K562 (cell line): ENCODE results near the gene PTX3. TPM values are rescaled to one million over a fixed set of nuclear protein-coding genes. Genes with fewer than 3 reads are reported as not detected.

Experiments used
- ATAC-seq: fragments of 200-7000 bp; cut with Tn5 transposase; 3 replicates; pipeline ENCODE4 v1.9.1; 2020; ENCODE audit warnings: moderate library complexity
- BruUV-seq: library from RNA; stranded (reverse); fragments of 400-500 nt; replicated peaks from 2 replicates; lab custom pipeline; 2021; lab: Mats Ljungman, UMichigan
- CTCF ChIA-PET: fragments of 300-600 bp; formaldehyde crosslinking; extraction: SDS; loops from one replicate; lab custom pipeline; 2021; ENCODE audit warnings: low intra/inter-chr PET ratio; lab: Yijun Ruan, JAX
- POLR2A ChIA-PET: fragments of 300-600, 350-650 bp; sonication (Branson Sonifier 250); formaldehyde crosslinking; extraction: SDS; loops from one replicate; lab custom pipeline; 2021; ENCODE audit warnings: antibody characterized with exemption, inconsistent platforms; lab: Yijun Ruan, JAX
- DNase-seq, 4 experiments: peaks; one replicate each; pipeline versions ENCODE4 v3.0.0 to v3.0.0-alpha.2; 2011 to 2018; ENCODE audit warnings: low spot score in 3 of 4, mixed read lengths in 3 of 4; ENCODE audit errors: extremely low read depth in 1 of 4
- FAIRE-seq: peaks from 2 replicates; lab custom pipeline; 2011; peaks lifted over from hg19 to GRCh38; lab: Jason Lieb, UNC
- H2AFZ ChIP-seq: 2 replicates; pipeline ENCODE4 v1.6.0; 2011; ENCODE audit warnings: low read depth, low read length, control low read depth, inconsistent platforms
- H3K27ac ChIP-seq: fragments of 200-600 bp; 3 replicates; pipeline ENCODE4 v1.8.0; 2011; ENCODE audit warnings: low read depth, mild to moderate bottlenecking, control low read depth, inconsistent platforms, low read length, moderate library complexity, mixed read lengths; ENCODE audit errors: extremely low read depth
- H3K27me3 ChIP-seq, 2 experiments: fragments of 300-600 bp in 1 of 2; 2 replicates in 1 of 2; 3 replicates in 1 of 2; pipeline versions ENCODE4 v1.6.0 to v1.8.0; 2011; ENCODE audit warnings: inconsistent platforms in 2 of 2, low read length in 2 of 2, mild to moderate bottlenecking in 1 of 2, mixed read lengths in 1 of 2, moderate library complexity in 1 of 2; ENCODE audit not compliant: control insufficient read depth in 2 of 2, insufficient read depth in 2 of 2
- H3K36me3 ChIP-seq: fragments of 300-600 bp; 3 replicates; pipeline ENCODE4 v1.8.0; 2011; ENCODE audit warnings: mild to moderate bottlenecking, low read length, inconsistent platforms; ENCODE audit not compliant: control insufficient read depth, insufficient read depth
- H3K4me1 ChIP-seq, 2 experiments: fragments of 200-600 bp in 1 of 2; replicated peaks in 1 of 2; 2 replicates in 1 of 2; 3 replicates in 1 of 2; pipeline versions ENCODE4 v1.5.1 to v1.8.0; 2011; ENCODE audit warnings: inconsistent platforms in 2 of 2, low read length in 2 of 2, mild to moderate bottlenecking in 1 of 2, mixed read lengths in 1 of 2, moderate library complexity in 1 of 2; ENCODE audit not compliant: control insufficient read depth in 2 of 2, insufficient read depth in 2 of 2
- H3K4me2 ChIP-seq: 2 replicates; pipeline ENCODE4 v1.6.1; 2011; ENCODE audit warnings: low read length, control low read depth, inconsistent platforms, mixed read lengths; ENCODE audit not compliant: insufficient read depth
- H3K4me3 ChIP-seq: fragments of 200-600 bp; sonication (generic), shearing (Covaris generic); 2 replicates; pipeline ENCODE4 v1.5.1; 2016; ENCODE audit warnings: control low read depth, inconsistent platforms
- H3K79me2 ChIP-seq: fragments of 200-600 bp; 3 replicates; pipeline ENCODE4 v1.8.0; 2011; ENCODE audit warnings: low read length, inconsistent platforms; ENCODE audit not compliant: control insufficient read depth, insufficient read depth
- H3K9ac ChIP-seq, 2 experiments: 2 replicates each; pipeline versions ENCODE4 v1.6.0 to v1.6.1; 2011; ENCODE audit warnings: low read depth in 2 of 2, low read length in 2 of 2, control low read depth in 1 of 2, inconsistent platforms in 1 of 2, mild to moderate bottlenecking in 1 of 2, mixed read lengths in 1 of 2; ENCODE audit not compliant: insufficient read depth in 1 of 2
- H3K9me1 ChIP-seq: one replicate; pipeline ENCODE4 v1.6.0; 2011; ENCODE audit warnings: inconsistent platforms, mild to moderate bottlenecking, low read length, moderate library complexity; ENCODE audit not compliant: control insufficient read depth, insufficient read depth
- H3K9me3 ChIP-seq: replicated peaks from 2 replicates; pipeline ENCODE4 v1.5.1; 2011; ENCODE audit warnings: low read depth, low read length, inconsistent platforms; ENCODE audit not compliant: control insufficient read depth, insufficient read depth
- H4K20me1 ChIP-seq: replicated peaks from 2 replicates; pipeline ENCODE4 v1.6.1; 2011; ENCODE audit warnings: low read length, inconsistent platforms, mixed read lengths; ENCODE audit not compliant: control insufficient read depth, insufficient read depth
- BRCA1 ChIP-seq, 2 experiments: fragments of 450-650 bp in 1 of 2; sonication (generic) in 1 of 2; formaldehyde crosslinking in 1 of 2; IDR thresholded peaks; 2 replicates each; pipeline versions ENCODE4 v1.5.0 to v1.6.1; 2017 to 2020; ENCODE audit warnings: mild to moderate bottlenecking in 1 of 2, missing genetic modification reagents in 1 of 2
- GABPB1 ChIP-seq: sonication (generic); formaldehyde crosslinking; IDR thresholded peaks from 2 replicates; pipeline ENCODE4 v1.8.0; 2022; ENCODE audit warnings: mild to moderate bottlenecking, missing genetic modification reagents
- KAT7 ChIP-seq: sonication (generic); formaldehyde crosslinking; IDR thresholded peaks from 2 replicates; pipeline ENCODE4 v1.8.0; 2022; ENCODE audit warnings: missing genetic modification reagents, mild to moderate bottlenecking, borderline replicate concordance
- MAFK ChIP-seq: IDR thresholded peaks from 2 replicates; pipeline ENCODE4 v1.6.1; 2011; ENCODE audit warnings: low read length, improper control_type of control experiment
- RNF219 ChIP-seq: fragments of 250-450 bp; sonication (Bioruptor Pico); IDR thresholded peaks from 2 replicates; pipeline ENCODE4 v1.5.0; 2022; ENCODE audit warnings: mild to moderate bottlenecking
- SOX6 ChIP-seq: fragments of 450-650 bp; IDR thresholded peaks from 2 replicates; pipeline ENCODE4 v1.6.1; 2014; ENCODE audit warnings: mild to moderate bottlenecking
- THAP12 ChIP-seq: fragments of 250-450 bp; sonication (Bioruptor Pico); IDR thresholded peaks from 2 replicates; pipeline ENCODE4 v1.9.0; 2021; ENCODE audit warnings: mild to moderate bottlenecking, inconsistent platforms
- ZBTB40 ChIP-seq, 2 experiments: fragments of 450-650 bp in 1 of 2; sonication (generic) in 1 of 2; formaldehyde crosslinking in 1 of 2; IDR thresholded peaks; 2 replicates each; pipeline versions ENCODE4 v1.7.1 to v1.9.0; 2016 to 2022; ENCODE audit warnings: inconsistent platforms in 1 of 2, mild to moderate bottlenecking in 1 of 2, missing genetic modification reagents in 1 of 2
- WGBS: fragments of 100-300 bp; shearing (Covaris generic); methylation state at CpG from one replicate; pipeline ENCODE4 v1.1.6; 2016; ENCODE audit warnings: low coverage, mixed read lengths; ENCODE audit not compliant: insufficient coverage; ENCODE audit errors: missing lambda C conversion rate; 5-methylcytosine and 5-hydroxymethylcytosine counted together
- in situ Hi-C: fragments of 300-500 bp; cut with MboI; formaldehyde crosslinking; loops from 4 replicates; pipeline ENCODE4 v1.15.0; 2018; ENCODE audit warnings: inconsistent platforms, mixed read lengths
- intact Hi-C: fragments of 100-400 bp; cut with micrococcal nuclease; formaldehyde crosslinking; loops from 2 replicates; pipeline ENCODE4 v1.14.2; 2022
- polyA plus RNA-seq, 8 experiments: library from polyadenylated mRNA; depleted of rRNA in 4 of 8; stranded (reverse) in 5 of 8; unstranded in 3 of 8; fragments of >200 nt; fragmentation: Nextera tagmentation in 2 of 8; fragmentation: Illumina TruSeq in 1 of 8; extraction: Ambion mirVana in 2 of 8; extraction: Trizol in 1 of 8; gene quantifications; 2 replicates each; pipeline versions ENCODE4 v1.2.1 to v1.2.3, GENCODE V29; 2011 to 2014; ENCODE audit warnings: inconsistent platforms in 1 of 8, missing spikeins in 1 of 8
- total RNA-seq, 7 experiments: library from RNA; depleted of rRNA in 6 of 7; stranded (reverse); fragments of >200 nt in 6 of 7; fragmentation: Illumina TruSeq in 2 of 7; extraction: Trizol in 2 of 7; gene quantifications; 2 replicates each; pipeline versions ENCODE4 v1.2.1 to v1.2.3, GENCODE V29; 2011 to 2021; ENCODE audit warnings: low replicate concordance in 1 of 7

PTX3 gene
- total and polyA plus RNA-seq, 9 of the 15 experiments (the other 6 are each of a cell fraction or from before 2014, with no cell fraction given) = 0.04 to 0.33 (median 0.15) TPM; not detected in 2

- no peaks in the 10 kb centered on the region for H3K9me3 ChIP-seq
- H3K79me2 ChIP-seq = no peaks in the 10 kb centered on the region
- DNase-seq (no peak), ATAC-seq (no peak), FAIRE-seq (no peak)
- no peaks in the 10 kb centered on the region for H3K36me3 ChIP-seq
- H3K4me1 ChIP-seq = peaks cover 12 to 14% of the 10 kb centered on the region in 2 experiments
- no peak overlapping the region for H3K4me3 ChIP-seq
- no peak overlapping the region for H3K4me2 ChIP-seq
- ChIA-PET POLR2A (no interaction called here), CTCF (no interaction called here)
- no TSS peak for BruUV-seq
- H4K20me1 ChIP-seq = no peaks in the 10 kb centered on the region
- H3K9me1 ChIP-seq = no peaks in the 10 kb centered on the region
- H3K9ac ChIP-seq = no peak overlapping the region
- no peak overlapping the region for H3K27ac ChIP-seq
- no peak overlapping the region for H2AFZ ChIP-seq
- intact Hi-C loops (no loop called here), in situ Hi-C loops (no loop called here)
- 24% methylated on average over 2 of the region's 2 CpGs for WGBS
- H3K27me3 ChIP-seq = peaks cover 4 to 21% of the 10 kb centered on the region in 2 experiments; a peak in 3 of 5 replicates
- TF ChIP-seq MAFK (peak; percentile 81), THAP12 (CRISPR knock-in tag) (no peak), SOX6 (no peak), BRCA1 (IDR thresholded peaks at IDR 0.05) (no peak), BRCA1 (CRISPR knock-in tag; IDR thresholded peaks at IDR 0.05) (no peak), RNF219 (CRISPR knock-in tag) (no peak), GABPB1 (CRISPR knock-in tag) (no peak), KAT7 (CRISPR knock-in tag) (no peak), ZBTB40 (IDR thresholded peaks at IDR 0.05) (no peak), ZBTB40 (CRISPR knock-in tag; IDR thresholded peaks at IDR 0.05) (no peak)
Observed at GRCh38 chr3:157441102-157441624, 4.5 kb downstream of the PTX3 start.
